IPS DF 6.9 (cell line): Measurements from ENCODE around the gene KBTBD7.

Experiments used
- DNase-seq: peaks from one replicate; pipeline ENCODE4 v3.0.0-alpha.2; 2013; ENCODE audit warnings: low read depth, low spot score
- H3K27ac ChIP-seq: one replicate; pipeline ENCODE4 v1.5.1; 2013; ENCODE audit warnings: low read length, control low read depth
- H3K27me3 ChIP-seq: 2 replicates; pipeline ENCODE4 v1.6.1; 2013; ENCODE audit warnings: mild to moderate bottlenecking, low read length; ENCODE audit not compliant: control insufficient read depth, insufficient read depth
- H3K36me3 ChIP-seq: 2 replicates; pipeline ENCODE4 v1.6.1; 2013; ENCODE audit warnings: low read length; ENCODE audit not compliant: control insufficient read depth, insufficient read depth
- H3K4me1 ChIP-seq: 2 replicates; pipeline ENCODE4 v1.6.1; 2013; ENCODE audit warnings: low read length; ENCODE audit not compliant: control insufficient read depth, insufficient read depth
- H3K4me3 ChIP-seq: 2 replicates; pipeline ENCODE4 v1.5.1; 2013; ENCODE audit warnings: mild to moderate bottlenecking, low read length
- H3K9me3 ChIP-seq: 2 replicates; pipeline ENCODE4 v1.6.1; 2013; ENCODE audit warnings: low read length, inconsistent platforms; ENCODE audit not compliant: control insufficient read depth, insufficient read depth
- whole genome bisulfite sequencing: extraction: QIAGEN DNeasy Blood & Tissue Kit; methylation state at CpG from one replicate; pipeline ENCODE4 v1.1.7; 2013; ENCODE audit warnings: mixed read lengths, missing lambda C conversion rate; ENCODE audit not compliant: insufficient read length, insufficient coverage; 5-methylcytosine and 5-hydroxymethylcytosine counted together

Gene KBTBD7

GRCh38 chr13:41159174-41159573, 35.2 kb downstream of the KBTBD7 start:
- DNase-seq = no peak

GRCh38 chr13:41157048-41157717, 37.2 kb downstream of the KBTBD7 start:
- Histone ChIP-seq H3K36me3 (no peaks in the 10 kb centered on the region), H3K9me3 (no peaks in the 10 kb centered on the region), H3K27ac (no peak overlapping the region), H3K4me3 (no peak overlapping the region), H3K27me3 (no peaks in the 10 kb centered on the region), H3K4me1 (peaks cover 2% of the 10 kb centered on the region; the same call in 1 of the 2 replicates)
- WGBS = no CpG with 5 or more reads among the region's 4 CpGs
- no peak for DNase-seq

More at GRCh38 chr13:41159174-41159573, 35.2 kb downstream of the KBTBD7 start:
- H3K9me3 ChIP-seq = no peaks in the 10 kb centered on the region
- H3K27me3 ChIP-seq = no peaks in the 10 kb centered on the region
- H3K4me1 ChIP-seq = peaks cover 2% of the 10 kb centered on the region; the same call in 1 of the 2 replicates
- H3K4me3 ChIP-seq = no peak overlapping the region
- H3K27ac ChIP-seq = no peak overlapping the region
- no peaks in the 10 kb centered on the region for H3K36me3 ChIP-seq

- WGBS = no CpG with 5 or more reads among the region's 2 CpGs
- Histone ChIP-seq H3K4me1 (peaks cover 2% of the 10 kb centered on the region; the same call in 1 of the 2 replicates), H3K4me3 (no peak overlapping the region), H3K27ac (no peak overlapping the region), H3K36me3 (no peaks in the 10 kb centered on the region), H3K9me3 (no peaks in the 10 kb centered on the region), H3K27me3 (no peaks in the 10 kb centered on the region)
- no peak for DNase-seq
Measured at GRCh38 chr13:41156620-41157019, 37.7 kb downstream of the KBTBD7 start.

GRCh38 chr13:41154042-41154441, 40.3 kb downstream of the KBTBD7 start:
- Histone ChIP-seq H3K27me3 (no peaks in the 10 kb centered on the region), H3K4me3 (no peak overlapping the region), H3K27ac (no peak overlapping the region), H3K36me3 (no peaks in the 10 kb centered on the region; the same call in 1 of the 2 replicates), H3K4me1 (peaks cover 1% of the 10 kb centered on the region; the same call in 1 of the 2 replicates), H3K9me3 (peaks cover 6% of the 10 kb centered on the region)
- DNase-seq = no peak

GRCh38 chr13:41152005-41152404, 42.4 kb downstream of the KBTBD7 start:
- H3K9me3 ChIP-seq = peaks cover 6% of the 10 kb centered on the region
- no peaks in the 10 kb centered on the region for H3K4me1 ChIP-seq
- no peak for DNase-seq
- no peaks in the 10 kb centered on the region for H3K27me3 ChIP-seq
- H3K27ac ChIP-seq = no peak overlapping the region
- WGBS = no CpG with 5 or more reads among the region's 3 CpGs
- H3K36me3 ChIP-seq = no peaks in the 10 kb centered on the region; the same call in 1 of the 2 replicates
- no peak overlapping the region for H3K4me3 ChIP-seq

GRCh38 chr13:41150058-41150457, 44.3 kb downstream of the KBTBD7 start:
- Histone ChIP-seq H3K4me1 (no peaks in the 10 kb centered on the region), H3K27me3 (no peaks in the 10 kb centered on the region), H3K9me3 (peaks cover 6% of the 10 kb centered on the region), H3K4me3 (no peak overlapping the region), H3K36me3 (no peaks in the 10 kb centered on the region; the same call in 1 of the 2 replicates), H3K27ac (no peak overlapping the region)
- WGBS = no CpG with 5 or more reads among the region's 2 CpGs
- DNase-seq = no peak

- no peak for DNase-seq
Measured at GRCh38 chr13:41148419-41149283, 45.7 kb downstream of the KBTBD7 start.

GRCh38 chr13:41145136-41145908, 49.0 kb downstream of the KBTBD7 start:
- Histone ChIP-seq H3K4me1 (no peaks in the 10 kb centered on the region), H3K9me3 (peaks cover 6% of the 10 kb centered on the region), H3K27me3 (no peaks in the 10 kb centered on the region), H3K36me3 (no peaks in the 10 kb centered on the region; the same call in 1 of the 2 replicates), H3K27ac (no peak overlapping the region), H3K4me3 (no peak overlapping the region)
- WGBS = no CpG with 5 or more reads among the region's 4 CpGs
- no peak for DNase-seq

More at GRCh38 chr13:41148419-41149283, 45.7 kb downstream of the KBTBD7 start:
- Histone ChIP-seq H3K27me3 (no peaks in the 10 kb centered on the region), H3K9me3 (peaks cover 6% of the 10 kb centered on the region), H3K4me1 (no peaks in the 10 kb centered on the region), H3K27ac (no peak overlapping the region), H3K4me3 (no peak overlapping the region), H3K36me3 (no peaks in the 10 kb centered on the region; the same call in 1 of the 2 replicates)
- WGBS = no CpG with 5 or more reads among the region's 3 CpGs

GRCh38 chr13:41144576-41144975, 49.8 kb downstream of the KBTBD7 start:
- no peak overlapping the region for H3K27ac ChIP-seq
- WGBS = no CpG with 5 or more reads among the region's 2 CpGs
- no peak for DNase-seq
- no peak overlapping the region for H3K4me3 ChIP-seq
- no peaks in the 10 kb centered on the region for H3K4me1 ChIP-seq
- H3K36me3 ChIP-seq = no peaks in the 10 kb centered on the region; the same call in 1 of the 2 replicates
- no peaks in the 10 kb centered on the region for H3K27me3 ChIP-seq
- H3K9me3 ChIP-seq = peaks cover 3% of the 10 kb centered on the region
